RWPE2 (cell line): ENCODE measurements around the gene ANTXR1.
"Not testable (repeated sequence)": the region's sequence is repeated elsewhere in the genome, so short reads cannot be mapped to it uniquely, and the experiment has no call there.

Experiments
- ATAC-seq: fragments of 200-7000 bp; cut with Tn5 transposase; 3 replicates; pipeline ENCODE4 v1.9.1; 2021; ENCODE audit warnings: low read depth
- DNase-seq: peaks from one replicate; pipeline ENCODE4 v3.0.0-alpha.2; 2020; ENCODE audit warnings: low spot score
- H3K27ac ChIP-seq: fragments of 450-650 bp; 2 replicates; pipeline ENCODE4 v1.5.1; 2017; ENCODE audit warnings: mild to moderate bottlenecking; ENCODE audit not compliant: poor library complexity, severe bottlenecking
- H3K27me3 ChIP-seq: fragments of 250-450 bp; sonication (Bioruptor Pico); 2 replicates; pipeline ENCODE4 v1.5.1; 2021; ENCODE audit warnings: mild to moderate bottlenecking, moderate library complexity; ENCODE audit not compliant: insufficient read depth, poor library complexity, severe bottlenecking
- H3K36me3 ChIP-seq: fragments of 250-450 bp; sonication (Bioruptor Pico); 2 replicates; pipeline ENCODE4 v1.5.1; 2020; ENCODE audit warnings: low read depth, mild to moderate bottlenecking, moderate library complexity
- H3K4me1 ChIP-seq: fragments of 250-450 bp; sonication (Bioruptor Pico); 2 replicates; pipeline ENCODE4 v1.5.1; 2021; ENCODE audit warnings: mild to moderate bottlenecking, moderate library complexity; ENCODE audit not compliant: insufficient read depth, poor library complexity, severe bottlenecking
- H3K4me3 ChIP-seq: fragments of 250-450 bp; sonication (Bioruptor Pico); 2 replicates; pipeline ENCODE4 v1.5.1; 2021; ENCODE audit warnings: mild to moderate bottlenecking, moderate library complexity; ENCODE audit not compliant: severe bottlenecking
- H3K9me3 ChIP-seq: fragments of 250-450 bp; sonication (Bioruptor Pico); 2 replicates; pipeline ENCODE4 v1.5.1; 2021; ENCODE audit warnings: mild to moderate bottlenecking, moderate library complexity; ENCODE audit not compliant: severe bottlenecking
- CTCF ChIP-seq: fragments of 450-650 bp; IDR thresholded peaks from one replicate; pipeline ENCODE4 v1.5.1; 2017; ENCODE audit warnings: mild to moderate bottlenecking, moderate library complexity; ENCODE audit not compliant: poor library complexity, severe bottlenecking

Gene ANTXR1

GRCh38 chr2:69255760-69256159, 242.8 kb downstream of the ANTXR1 start:
- Histone ChIP-seq H3K27me3 (no peaks in the 10 kb centered on the region), H3K36me3 (no peaks in the 10 kb centered on the region), H3K9me3 (peaks cover 3% of the 10 kb centered on the region), H3K4me3 (no peak overlapping the region), H3K4me1 (peaks cover 16% of the 10 kb centered on the region), H3K27ac (no peak overlapping the region)
- ATAC-seq (no peak), DNase-seq (no peak)
- TF ChIP-seq CTCF = no peak

DNA sequence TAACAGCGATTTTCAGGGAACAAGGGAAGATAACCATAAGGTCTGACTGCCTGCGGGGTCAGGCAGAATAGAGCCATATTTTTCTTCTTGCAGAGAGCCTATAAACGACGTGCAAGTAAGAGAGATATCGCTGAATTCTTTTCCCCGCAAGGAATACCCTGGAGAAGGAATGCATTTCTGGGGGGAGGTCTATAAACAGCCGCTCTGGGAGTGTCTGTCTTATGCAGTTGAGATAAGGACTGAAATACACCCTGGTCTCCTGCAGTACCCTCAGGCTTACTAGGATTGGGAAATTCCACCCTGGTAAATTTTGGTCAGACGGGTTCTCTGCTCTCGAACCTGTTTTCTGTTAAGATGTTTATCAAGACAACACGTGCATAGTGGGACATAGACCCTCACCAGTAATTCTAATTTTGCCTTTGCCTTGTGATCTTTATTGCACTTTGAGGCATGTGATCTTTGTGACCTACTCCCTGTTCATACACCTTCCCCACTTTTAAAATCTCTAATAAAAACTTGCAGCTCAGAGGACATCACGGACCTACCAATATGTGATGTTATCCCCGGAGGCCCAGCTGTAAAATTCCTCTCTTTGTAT, 247.1 kb downstream of the ANTXR1 start:
- H3K27ac ChIP-seq, ATAC-seq, DNase-seq, H3K27me3 ChIP-seq, H3K36me3 ChIP-seq, H3K4me3 ChIP-seq, H3K4me1 ChIP-seq, H3K9me3 ChIP-seq: not testable (repeated sequence)

DNA sequence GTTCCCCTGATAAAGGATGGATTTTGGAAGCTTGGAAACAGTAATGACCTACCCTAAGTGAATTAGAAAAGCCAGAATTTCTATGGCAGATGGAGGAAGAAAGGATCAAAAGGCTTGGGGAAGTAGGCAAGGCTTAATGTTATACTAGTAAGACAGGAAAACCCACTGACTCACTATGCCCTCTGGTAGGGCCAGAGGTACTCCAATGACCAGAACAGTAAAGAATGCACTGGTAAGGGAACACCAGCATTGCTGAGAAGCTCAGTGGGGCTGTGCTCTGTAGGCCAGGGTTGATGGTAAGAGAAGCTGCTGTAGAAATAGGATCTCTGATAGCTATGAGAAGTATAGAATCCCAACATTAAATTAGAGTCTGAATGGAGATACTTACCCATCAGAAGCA, 247.7 kb downstream of the ANTXR1 start:
- TF ChIP-seq CTCF = no peak
- no peaks in the 10 kb centered on the region for H3K27me3 ChIP-seq
- H3K36me3 ChIP-seq = no peaks in the 10 kb centered on the region
- H3K9me3 ChIP-seq = peaks cover 4% of the 10 kb centered on the region
- H3K4me1 ChIP-seq = no peaks in the 10 kb centered on the region
- no peak for ATAC-seq
- no peak overlapping the region for H3K27ac ChIP-seq
- no peak for DNase-seq
- H3K4me3 ChIP-seq = no peak overlapping the region

GRCh38 chr2:69269330-69269729, 256.4 kb downstream of the ANTXR1 start:
- H3K4me3 ChIP-seq = no peak overlapping the region
- H3K36me3 ChIP-seq = no peaks in the 10 kb centered on the region
- ATAC-seq (no peak), DNase-seq (no peak)
- H3K4me1 ChIP-seq = no peaks in the 10 kb centered on the region
- TF ChIP-seq CTCF = no peak
- no peaks in the 10 kb centered on the region for H3K9me3 ChIP-seq
- no peaks in the 10 kb centered on the region for H3K27me3 ChIP-seq
- H3K27ac ChIP-seq = no peak overlapping the region

DNA sequence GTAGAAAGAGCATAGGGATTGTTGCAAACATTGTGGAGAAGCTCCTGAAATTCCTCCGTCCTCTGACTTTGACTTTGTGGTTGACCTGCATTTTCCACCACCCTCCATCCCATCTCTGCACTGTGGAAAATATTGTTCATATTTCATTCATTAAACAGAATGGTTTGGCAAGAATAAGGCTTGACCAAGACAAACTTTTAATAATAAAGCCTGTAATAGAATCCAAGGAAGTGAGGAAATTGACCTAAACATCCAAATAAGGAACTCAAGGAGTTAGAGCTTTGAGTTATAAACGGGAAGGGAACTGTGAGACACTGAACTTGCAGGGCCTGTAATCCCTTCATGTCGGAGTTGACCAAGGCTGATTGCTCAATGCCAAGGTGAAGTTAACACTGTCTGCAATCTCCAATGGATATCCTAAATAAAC, 258.9 kb downstream of the ANTXR1 start:
- DNase-seq (no peak), ATAC-seq (no peak)
- H3K36me3 ChIP-seq = no peaks in the 10 kb centered on the region
- H3K27ac ChIP-seq = no peak overlapping the region
- no peak for TF ChIP-seq CTCF
- no peak overlapping the region for H3K4me3 ChIP-seq
- no peaks in the 10 kb centered on the region for H3K27me3 ChIP-seq
- no peaks in the 10 kb centered on the region for H3K9me3 ChIP-seq
- no peaks in the 10 kb centered on the region for H3K4me1 ChIP-seq
